Activated effector memory CD4-positive, alpha-beta T cell treated with Interleukin-2 at 50 U/mL for 16 hours (primary cell): ENCODE measurements around the gene MIGA1.
"Not testable (repeated sequence)": the region's sequence is repeated elsewhere in the genome, so short reads cannot be mapped to it uniquely, and the experiment has no call there.

Source experiments
- DNase-seq: peaks from one replicate; pipeline ENCODE4 v3.0.0-alpha.2; 2020

The MIGA1 gene, protein sequence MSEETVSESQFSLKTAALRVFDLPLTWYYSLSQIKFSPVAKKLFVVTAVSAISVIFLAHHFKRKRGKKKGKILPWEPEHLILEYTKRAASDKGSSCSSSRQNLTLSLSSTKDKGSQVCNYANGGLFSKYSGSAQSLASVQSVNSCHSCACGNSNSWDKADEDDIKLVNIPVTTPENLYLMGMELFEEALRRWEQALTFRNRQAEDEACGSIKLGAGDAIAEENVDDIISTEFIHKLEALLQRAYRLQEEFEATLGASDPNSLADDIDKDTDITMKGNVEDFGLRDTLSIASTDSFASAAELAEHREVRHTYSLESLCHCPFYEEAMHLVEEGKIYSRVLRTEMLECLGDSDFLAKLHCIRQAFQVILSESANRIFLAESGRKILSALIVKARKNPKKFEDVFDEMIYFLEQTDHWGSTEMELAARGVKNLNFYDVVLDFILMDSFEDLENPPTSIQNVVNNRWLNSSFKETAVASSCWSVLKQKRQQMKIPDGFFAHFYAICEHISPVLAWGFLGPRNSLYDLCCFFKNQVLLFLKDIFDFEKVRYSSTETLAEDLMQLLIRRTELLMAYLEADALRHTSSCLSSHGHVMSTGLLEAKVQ

DNA sequence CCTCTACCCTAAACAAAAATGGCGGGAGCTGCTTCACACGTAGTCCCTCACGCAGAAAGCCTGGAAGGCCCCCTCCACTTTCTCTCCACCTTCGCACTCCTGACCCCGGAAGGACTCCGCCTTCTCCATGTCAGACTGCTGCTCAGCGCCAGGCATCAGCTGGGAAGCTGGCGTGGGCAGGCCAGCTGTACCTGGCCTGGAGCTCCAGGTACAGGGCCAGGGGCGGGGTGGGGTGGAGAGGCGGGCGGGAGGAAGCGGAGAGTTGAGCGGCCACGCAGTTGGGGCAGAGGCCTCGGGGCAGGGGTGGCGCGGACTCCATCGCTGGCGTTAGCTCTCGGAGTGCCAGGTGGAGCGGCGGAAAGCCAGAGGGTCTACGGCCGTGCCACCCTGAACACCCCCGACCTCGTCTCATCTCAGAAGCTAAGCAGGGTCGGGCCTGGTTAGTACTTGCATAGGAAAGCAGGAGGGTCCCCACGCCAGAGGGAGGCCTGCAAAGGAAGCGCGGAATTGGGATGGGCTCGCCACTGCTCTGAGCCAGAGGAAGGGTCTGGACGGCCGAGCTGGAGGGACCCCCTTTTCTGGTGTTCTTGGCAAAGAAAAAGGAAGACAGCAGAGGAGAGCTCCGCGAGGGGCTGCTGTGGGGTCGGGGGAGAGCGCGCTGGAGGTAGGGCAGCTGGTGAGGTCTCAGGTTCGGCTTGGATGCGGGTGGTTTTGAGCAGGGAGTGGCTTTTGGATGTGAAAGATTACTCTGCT, at the start of gene MIGA1:
TSS of gene MIGA1 (plus strand) at position 121 of the 753 bp plus-strand sequence. CDS start 3,604 bp downstream, outside the sequence.
- peak; percentile 78 for DNase-seq

- no peak for DNase-seq
Observed at GRCh38 chr1:77732090-77732489, 47.4 kb upstream of the MIGA1 start.

GRCh38 chr1:77739235-77739634, 40.2 kb upstream of the MIGA1 start:
- no peak for DNase-seq

DNA sequence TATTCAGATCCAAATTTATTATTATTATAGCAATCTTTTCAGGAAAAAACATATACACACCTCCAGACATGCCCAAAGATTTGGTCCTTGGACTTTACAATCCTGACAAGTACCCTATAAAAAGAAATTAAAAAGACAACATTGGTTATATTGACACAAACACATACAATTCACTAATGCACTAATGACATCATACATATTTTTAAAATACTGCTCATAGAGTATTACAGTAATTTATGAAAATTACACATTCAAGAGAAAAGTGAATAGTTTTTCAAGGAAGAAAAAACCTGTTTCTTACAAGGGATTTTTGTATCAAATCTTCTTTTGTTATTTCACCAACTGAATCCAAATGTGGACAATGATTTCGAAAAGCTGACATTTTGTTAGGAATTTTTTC, 38.1 kb upstream of the MIGA1 start:
- no peak for DNase-seq

DNA sequence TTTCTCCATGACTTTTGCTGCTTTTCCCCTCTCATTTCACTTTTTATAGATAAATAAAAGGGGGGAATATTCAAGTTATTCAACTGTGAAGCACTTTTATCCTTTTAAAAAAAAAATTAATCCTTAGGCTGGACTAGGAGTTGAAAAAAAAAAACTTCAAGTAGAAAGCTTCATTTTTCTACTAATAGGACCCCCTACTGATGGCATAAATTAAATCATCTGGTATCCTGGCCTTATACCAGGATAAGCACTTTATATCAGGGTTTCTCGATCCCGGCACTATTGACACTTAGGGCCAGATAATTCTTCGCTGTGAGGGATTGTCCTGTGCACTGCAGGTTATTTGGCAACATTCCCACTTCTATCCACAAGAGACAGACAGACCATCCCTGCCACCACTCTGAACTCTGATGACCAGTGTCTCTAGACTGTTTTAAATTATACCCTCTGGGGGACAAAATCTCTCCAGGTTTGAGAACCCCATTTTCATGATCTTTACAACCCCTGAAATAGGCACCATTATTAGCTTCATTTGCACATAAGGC, 37.4 kb upstream of the MIGA1 start:
- DNase-seq = no peak

DNA sequence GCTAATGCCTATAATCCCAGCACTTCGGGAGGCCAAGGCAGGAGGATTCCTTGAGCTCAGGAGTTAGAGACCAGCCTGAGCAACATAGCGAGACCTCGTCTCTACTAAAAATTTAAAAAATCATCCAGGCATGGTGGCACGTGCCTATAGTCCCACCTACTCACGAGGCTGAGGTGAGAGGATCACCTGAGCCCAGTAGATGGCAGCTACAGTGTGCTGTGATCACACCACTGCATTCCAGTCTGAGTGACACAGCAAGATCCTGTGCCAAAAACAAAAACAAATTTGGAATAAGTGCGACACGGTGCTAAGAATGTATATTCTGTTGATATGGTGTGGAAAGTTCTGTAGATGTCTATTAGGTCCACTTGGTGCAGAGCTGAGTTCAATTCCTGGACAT, 34.9 kb upstream of the MIGA1 start:
- DNase-seq = no peak

- DNase-seq = not testable (repeated sequence)
Observed at GRCh38 chr1:77749489-77749888, 30.0 kb upstream of the MIGA1 start.

GRCh38 chr1:77756052-77756754, 23.2 kb upstream of the MIGA1 start:
- no peak for DNase-seq

GRCh38 chr1:77757066-77757584, 22.3 kb upstream of the MIGA1 start:
- no peak for DNase-seq

DNA sequence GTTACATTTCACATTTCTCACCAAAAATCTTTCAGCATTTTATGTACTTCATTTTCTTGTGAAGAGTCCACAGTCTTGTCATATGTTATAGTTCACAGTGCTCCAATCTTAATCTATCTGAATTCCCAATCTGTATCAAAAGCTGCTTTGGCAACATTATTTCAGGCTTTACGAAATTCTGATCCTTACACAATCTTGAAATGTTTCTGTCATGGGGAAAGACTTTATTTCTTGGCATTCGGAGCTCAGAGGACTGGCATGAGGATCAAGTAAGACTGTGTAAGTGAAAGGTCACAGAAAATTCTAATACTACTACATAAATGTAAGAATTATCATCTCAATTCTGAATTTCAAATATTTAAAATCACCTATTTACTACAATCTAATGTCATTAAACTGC, 21.8 kb upstream of the MIGA1 start:
- DNase-seq = no peak

DNA sequence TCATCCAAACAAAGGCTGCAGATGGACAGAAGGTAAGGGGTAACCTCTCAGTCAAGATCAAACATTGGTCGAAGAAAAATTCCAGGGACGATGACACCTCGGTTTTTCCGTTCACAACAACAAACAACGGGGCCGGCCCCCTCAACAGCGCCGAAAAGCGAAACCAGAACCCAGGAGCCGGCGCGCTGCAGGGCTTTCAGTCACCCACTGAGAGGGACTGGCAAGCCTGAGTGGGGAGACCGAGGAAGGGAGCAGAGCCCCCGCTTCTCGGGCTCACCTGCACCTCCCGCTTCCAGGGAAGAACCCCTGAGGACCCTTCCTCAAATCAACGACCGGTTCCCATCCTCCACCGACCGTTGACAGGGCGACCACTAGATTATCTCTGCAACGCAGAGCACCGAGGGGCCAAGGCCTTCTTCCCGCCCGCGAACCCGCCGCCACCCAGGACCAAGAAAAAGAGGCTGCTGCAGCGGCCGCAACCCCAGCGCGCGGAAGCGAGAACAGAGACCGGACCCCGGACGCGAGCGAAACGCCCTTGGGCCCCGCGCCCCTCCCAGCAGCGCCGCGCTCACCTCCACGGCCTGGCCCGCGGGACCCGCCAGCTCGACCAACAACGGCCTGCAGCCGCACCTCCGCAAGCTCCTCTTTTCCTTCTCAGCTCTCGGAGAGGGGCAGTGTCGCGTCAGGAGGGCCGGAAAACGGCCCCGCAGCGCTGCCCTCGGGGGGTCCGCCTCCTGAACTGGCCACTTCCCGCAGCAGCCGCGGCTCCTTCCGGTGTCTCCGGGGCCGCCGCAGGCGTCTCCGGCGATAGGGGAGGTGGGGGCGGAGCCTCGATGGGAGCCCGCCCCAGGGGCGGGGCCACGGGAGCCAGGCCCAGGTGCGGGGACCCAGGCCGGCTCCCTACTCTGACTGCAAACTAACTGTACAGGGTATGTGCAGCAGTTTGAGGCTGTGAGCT, 20.1 kb upstream of the MIGA1 start, which contains the start of gene USP33:
TSS of gene USP33 (minus strand) at position 782 of the 958 bp plus-strand sequence. CDS start 18,155 bp downstream, outside the sequence.
- peak; percentile 91 for DNase-seq

GRCh38 chr1:77762072-77762476, 17.4 kb upstream of the MIGA1 start:
- no peak for DNase-seq

GRCh38 chr1:77768006-77768405, 11.4 kb upstream of the MIGA1 start:
- no peak for DNase-seq

- no peak for DNase-seq
Observed at GRCh38 chr1:77776007-77776700, 3.3 kb upstream of the MIGA1 start.

DNA sequence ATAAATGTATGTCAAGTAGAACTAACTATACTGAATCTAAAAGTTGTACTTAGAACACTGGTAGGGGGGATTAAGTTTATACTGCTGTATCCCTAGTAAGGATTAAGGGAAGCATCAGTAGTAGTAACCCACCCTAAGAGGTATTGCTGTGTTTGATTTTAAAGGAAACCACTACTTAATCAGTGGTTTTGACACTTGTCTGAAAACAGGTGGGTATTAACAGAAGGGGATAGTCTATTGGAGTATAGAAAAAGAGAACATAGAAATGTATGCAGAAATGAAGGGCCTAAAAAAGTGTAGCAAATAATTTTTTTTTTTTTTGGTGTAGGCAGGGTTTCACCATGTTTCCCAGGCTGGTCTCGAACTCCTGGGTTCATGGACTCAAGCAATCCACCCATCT, 2.2 kb downstream of the MIGA1 start:
- DNase-seq = no peak

GRCh38 chr1:77783141-77783540, 3.7 kb downstream of the MIGA1 start:
- DNase-seq = no peak

DNA sequence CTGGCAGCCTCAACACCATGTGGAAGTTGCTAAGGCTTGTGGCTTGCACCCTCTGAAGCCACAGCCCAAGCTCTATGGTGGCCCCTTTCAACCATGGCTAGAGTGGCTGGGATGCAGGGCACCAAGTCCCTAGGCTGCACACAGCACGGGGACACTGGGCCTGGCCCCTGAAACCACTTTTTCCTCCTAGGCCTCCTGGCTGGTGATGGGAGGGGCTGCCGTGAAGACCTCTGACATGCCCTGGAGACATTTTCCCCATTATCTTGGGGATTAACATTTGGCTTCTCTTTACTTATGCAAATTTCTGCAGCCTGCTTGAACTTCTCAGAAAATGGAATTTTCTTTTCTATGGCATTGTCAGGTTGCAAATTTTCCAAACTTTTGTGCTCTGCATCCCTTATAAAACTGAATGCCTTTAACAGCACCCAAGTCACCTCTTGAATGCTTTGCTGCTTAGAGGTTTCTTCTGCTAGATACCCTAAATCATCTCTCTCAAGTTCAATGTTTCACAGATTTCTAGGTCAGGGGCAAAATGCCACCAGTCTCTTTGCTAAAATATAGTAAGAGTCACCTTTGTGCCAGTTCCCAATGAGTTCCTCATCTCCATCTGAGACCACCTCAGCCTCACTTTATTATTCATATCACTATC, 6.8 kb downstream of the MIGA1 start:
- DNase-seq = not testable (repeated sequence)

DNA sequence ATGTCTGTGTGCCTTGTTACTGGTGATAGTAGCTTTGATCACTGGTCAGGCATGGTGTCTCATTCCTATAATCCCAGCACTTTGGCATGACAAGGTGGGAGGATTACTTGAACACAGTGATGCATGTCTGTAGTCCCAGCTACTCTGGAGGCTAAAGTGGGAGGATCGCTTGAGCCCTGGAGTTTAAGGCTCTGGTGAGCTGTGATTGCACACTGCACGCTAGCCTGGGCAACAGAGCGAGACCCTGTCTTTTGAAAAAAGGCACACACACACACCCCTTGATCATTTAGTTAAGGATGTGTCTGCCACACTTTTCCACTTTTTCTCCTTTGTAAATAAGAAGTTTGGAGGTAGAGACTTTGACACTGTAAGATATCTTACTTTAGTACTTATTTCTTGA, 15.1 kb downstream of the MIGA1 start:
- no peak for DNase-seq

DNA sequence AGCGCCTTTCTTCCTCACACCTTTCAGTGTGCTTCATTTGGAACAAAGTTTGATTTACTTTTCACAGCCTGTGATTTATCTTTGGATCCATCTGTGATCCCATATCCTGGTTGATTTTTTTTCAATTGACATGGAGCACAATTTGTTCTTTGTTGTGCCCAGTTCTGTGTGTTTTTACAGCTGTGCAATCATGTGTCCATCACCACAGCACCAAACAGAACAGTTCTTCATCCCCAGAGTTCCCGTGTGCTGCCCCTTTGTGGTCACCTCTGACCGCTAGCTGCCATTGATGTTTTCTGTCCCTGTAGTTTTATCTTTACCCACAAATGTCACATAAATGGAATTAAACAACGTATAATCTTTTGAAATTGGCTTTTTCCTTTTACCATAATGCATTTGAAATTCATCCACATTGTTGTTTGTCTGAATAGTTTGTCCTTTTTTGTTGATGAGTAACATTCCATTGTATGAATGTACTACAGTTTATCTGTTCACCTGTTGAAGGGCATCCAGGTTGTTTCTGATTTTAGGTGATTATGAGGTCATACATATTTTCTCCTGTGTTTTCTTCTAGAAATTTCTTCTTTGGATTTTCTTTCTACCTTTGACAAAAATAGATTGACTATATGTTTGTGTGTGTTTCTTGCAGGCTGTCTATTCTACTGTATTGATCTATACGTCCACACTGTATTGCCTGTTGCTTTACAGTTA, 17.4 kb downstream of the MIGA1 start:
- DNase-seq = no peak
